Hindlimb muscle (tissue), 1 donor: ENCODE results near the gene ZMYND19. TPM values are rescaled to one million over a fixed set of nuclear protein-coding genes. Genes with fewer than 3 reads are reported as not detected.
"Not testable (repeated sequence)": the region's sequence is repeated elsewhere in the genome, so short reads cannot be mapped to it uniquely, and the experiment has no call there.

ENCODE experiments used
- DNase-seq: peaks from one replicate; pipeline ENCODE4 v3.0.0-alpha.2; 2013
- polyA plus RNA-seq: library from polyadenylated mRNA; unstranded; fragments of 120-200 nt; gene quantifications from one replicate; pipeline ENCODE4 v1.2.1, GENCODE V29; 2013; ENCODE audit not compliant: insufficient read length

Gene ZMYND19
- polyA plus RNA-seq, 1 donor: 19.0 TPM

GRCh38 chr9:137554349-137554748 lies 36.0 kb downstream of the ZMYND19 start:
- no peak for DNase-seq

- DNase-seq: not testable (repeated sequence)
These were observed 36.7 kb downstream of the ZMYND19 start for GRCh38 chr9:137553654-137554053.

GRCh38 chr9:137552022-137552768 lies 38.1 kb downstream of the ZMYND19 start:
- no peak for DNase-seq

GRCh38 chr9:137551264-137552021 lies 38.9 kb downstream of the ZMYND19 start, which contains the start of gene MRPL41:
Gene MRPL41, plus strand, starts transcription at chr9:137551879. Its CDS starts 203 bp downstream, at chr9:137552082.
- peak; percentile 90 for DNase-seq

- not testable (repeated sequence) for DNase-seq
These were observed 39.4 kb downstream of the ZMYND19 start for GRCh38 chr9:137550958-137551263.

GRCh38 chr9:137550231-137550621 lies 40.1 kb downstream of the ZMYND19 start, which contains the start of gene PNPLA7:
Gene PNPLA7, minus strand, starts transcription at chr9:137550402. Its CDS starts 205 bp downstream, at chr9:137550197.
- DNase-seq: peak; percentile 88

- DNase-seq: no peak
These were observed 42.4 kb downstream of the ZMYND19 start for GRCh38 chr9:137547687-137548543.

GRCh38 chr9:137545123-137545522 lies 45.2 kb downstream of the ZMYND19 start:
- DNase-seq: no peak

- no peak for DNase-seq
These were observed 46.0 kb downstream of the ZMYND19 start for GRCh38 chr9:137544176-137544760.

GRCh38 chr9:137543237-137543963 lies 46.9 kb downstream of the ZMYND19 start:
- DNase-seq: no peak

GRCh38 chr9:137542486-137542885 lies 47.8 kb downstream of the ZMYND19 start:
- DNase-seq: no peak

- DNase-seq: no peak
These were observed 49.8 kb downstream of the ZMYND19 start for GRCh38 chr9:137540536-137540935.

GRCh38 chr9:137538058-137538457 lies 52.3 kb downstream of the ZMYND19 start:
- no peak for DNase-seq

- DNase-seq: not testable (repeated sequence)
These were observed 53.6 kb downstream of the ZMYND19 start for GRCh38 chr9:137536594-137537131.

GRCh38 chr9:137535120-137535428 lies 55.2 kb downstream of the ZMYND19 start:
- no peak for DNase-seq

- DNase-seq: peak; percentile 53
These were observed 55.8 kb downstream of the ZMYND19 start for GRCh38 chr9:137534256-137535119.

GRCh38 chr9:137532891-137533468 lies 57.3 kb downstream of the ZMYND19 start:
- DNase-seq: not testable (repeated sequence)
